ENCODE data around the gene SPTLC2. TPM values are rescaled to one million over a fixed set of nuclear protein-coding genes. Genes with fewer than 3 reads are reported as not detected.

SPTLC2 gene
- total and polyA plus RNA-seq, 8 donors, result 32.9 to 44.0 (median 38.3) TPM

- Histone ChIP-seq H3K4me3 (no peak overlapping the region), H3K9me3 (no peaks in the 10 kb centered on the region), H3K27ac (peak overlapping the region; percentile 48 to 64), H3K36me3 (peaks cover 0 to 30% of the 10 kb centered on the region in 2 donors), H3K27me3 (no peaks in the 10 kb centered on the region), H3K4me1 (peaks cover 6 to 37% of the 10 kb centered on the region in 2 donors)
- ATAC-seq (peak; percentile 31), DNase-seq (no peak)
- TF ChIP-seq CTCF (IDR thresholded peaks at IDR 0.05), result no peak
- intact Hi-C loops (cut with DNase I), result no loop called here
Observed at GRCh38 chr14:77580477-77580876, 36.0 kb downstream of the SPTLC2 start.

- H3K36me3 ChIP-seq, result peaks cover 0 to 33% of the 10 kb centered on the region in 2 donors
- no peak overlapping the region for H3K27ac ChIP-seq
- DNase-seq (no peak), ATAC-seq (no peak)
- H3K4me1 ChIP-seq, result peaks cover 6 to 36% of the 10 kb centered on the region in 2 donors
- no peak overlapping the region for H3K4me3 ChIP-seq
- H3K9me3 ChIP-seq, result no peaks in the 10 kb centered on the region
- H3K27me3 ChIP-seq, result no peaks in the 10 kb centered on the region
- intact Hi-C loops (cut with DNase I), result no loop called here
- TF ChIP-seq CTCF (IDR thresholded peaks at IDR 0.05), result no peak
Observed at GRCh38 chr14:77579780-77580179, 36.7 kb downstream of the SPTLC2 start.

GRCh38 chr14:77579065-77579464 is 37.4 kb downstream of the SPTLC2 start:
- no peak overlapping the region for H3K27ac ChIP-seq
- DNase-seq, result no peak
- peaks cover 6 to 30% of the 10 kb centered on the region in 2 donors for H3K4me1 ChIP-seq
- ATAC-seq, result no peak
- no peak overlapping the region for H3K4me3 ChIP-seq
- H3K27me3 ChIP-seq, result no peaks in the 10 kb centered on the region
- no peaks in the 10 kb centered on the region for H3K9me3 ChIP-seq
- no peak for TF ChIP-seq CTCF (IDR thresholded peaks at IDR 0.05)
- intact Hi-C loops (cut with DNase I), result no loop called here
- peaks cover 0 to 33% of the 10 kb centered on the region in 2 donors for H3K36me3 ChIP-seq

GRCh38 chr14:77574446-77575115 is 41.9 kb downstream of the SPTLC2 start:
- TF ChIP-seq CTCF (IDR thresholded peaks at IDR 0.05), result no peak
- ATAC-seq, result no peak
- H3K27ac ChIP-seq, result no peak overlapping the region
- no peaks in the 10 kb centered on the region for H3K27me3 ChIP-seq
- no peak for DNase-seq
- no peaks in the 10 kb centered on the region for H3K4me1 ChIP-seq
- H3K4me3 ChIP-seq, result no peak overlapping the region
- H3K36me3 ChIP-seq, result peaks cover 0 to 52% of the 10 kb centered on the region in 2 donors
- intact Hi-C loops (cut with DNase I), result no loop called here
- H3K9me3 ChIP-seq, result no peaks in the 10 kb centered on the region

- Histone ChIP-seq H3K9me3 (no peaks in the 10 kb centered on the region), H3K36me3 (peaks cover 0 to 58% of the 10 kb centered on the region in 2 donors), H3K27ac (no peak overlapping the region), H3K4me1 (no peaks in the 10 kb centered on the region), H3K27me3 (no peaks in the 10 kb centered on the region), H3K4me3 (no peak overlapping the region)
- TF ChIP-seq CTCF (IDR thresholded peaks at IDR 0.05), result no peak
- ATAC-seq (no peak), DNase-seq (no peak)
- intact Hi-C loops (cut with DNase I), result no loop called here
Observed at GRCh38 chr14:77573964-77574363, 42.5 kb downstream of the SPTLC2 start.
